ENCODE results near the gene GNG7. TPM values are rescaled to one million over a fixed set of nuclear protein-coding genes. Genes with fewer than 3 reads are reported as not detected.

GNG7 gene
- total RNA-seq, 1 experiment from 2014 or later, result 9.6 TPM

GRCh38 chr19:2641332-2641698, 61.2 kb downstream of the GNG7 start (continued):
- TF ChIP-seq AR (CRISPR knock-in tag; IDR thresholded peaks at IDR 0.05), result no peak
- no peak for TF ChIP-seq ATF2 (CRISPR knock-in tag; IDR thresholded peaks at IDR 0.05; ENCODE audit: borderline replicate concordance, low read depth)
- no peak for TF ChIP-seq ZNF425 (CRISPR knock-in tag; conservative IDR thresholded peaks at IDR 0.05)
- TF ChIP-seq SMAD3 (CRISPR knock-in tag; IDR thresholded peaks at IDR 0.05; ENCODE audit: borderline replicate concordance), result no peak

GRCh38 chr19:2640563-2641331, 61.7 kb downstream of the GNG7 start:
- H3K27ac Mint-ChIP-seq, result no peak overlapping the region

GRCh38 chr19:2639999-2640398, 62.5 kb downstream of the GNG7 start:
- H3K27ac Mint-ChIP-seq, result no peak overlapping the region
- no peaks in the 10 kb centered on the region; the same call in 1 of the 2 replicates for H3K27me3 Mint-ChIP-seq (ENCODE audit: low read depth)
- no peaks in the 10 kb centered on the region for H3K9me3 Mint-ChIP-seq
- H3K4me3 Mint-ChIP-seq, result no peak overlapping the region
- CTCF ChIA-PET, result interaction anchor here (0.9 to 1.1 kb wide), 3 partner anchors 8 to 177 kb away, joined by 3 read pairs; no protein-coding TSS in a partner anchor
- peaks cover 17% of the 10 kb centered on the region for H3K4me1 Mint-ChIP-seq
- H3K36me3 Mint-ChIP-seq, result no peaks in the 10 kb centered on the region
- DNase-seq (ENCODE audit: low spot score) (no peak), ATAC-seq (no peak)
- POLR2A ChIA-PET, result interaction anchor here (1.0 kb wide), 1 partner anchor 164 kb away, joined by 4 read pairs; the partner anchor contains the start of gene GADD45B
- TF ChIP-seq MAX (CRISPR knock-in tag; IDR thresholded peaks at IDR 0.05) (no peak), ZNF396 (CRISPR knock-in tag; IDR thresholded peaks at IDR 0.05; ENCODE audit: borderline replicate concordance) (no peak), KAT7 (CRISPR knock-in tag; IDR thresholded peaks at IDR 0.05; ENCODE audit: borderline replicate concordance) (no peak), ZNF317 (CRISPR knock-in tag; IDR thresholded peaks at IDR 0.05; ENCODE audit: borderline replicate concordance, low read depth) (no peak), ZNF532 (CRISPR knock-in tag; IDR thresholded peaks at IDR 0.05; ENCODE audit: borderline replicate concordance) (no peak), NFE2L1 (CRISPR knock-in tag; IDR thresholded peaks at IDR 0.05) (no peak), ZNF416 (CRISPR knock-in tag; IDR thresholded peaks at IDR 0.05) (no peak), CREB1 (CRISPR knock-in tag; IDR thresholded peaks at IDR 0.05) (no peak), MXD4 (CRISPR knock-in tag; IDR thresholded peaks at IDR 0.05; ENCODE audit: borderline replicate concordance) (no peak), ESRRA (CRISPR knock-in tag; IDR thresholded peaks at IDR 0.05; ENCODE audit: borderline replicate concordance) (no peak), NFYB (CRISPR knock-in tag; conservative IDR thresholded peaks at IDR 0.05; ENCODE audit: low read depth) (no peak), FOXP1 (CRISPR knock-in tag; IDR thresholded peaks at IDR 0.05; ENCODE audit: borderline replicate concordance) (no peak), ATF2 (CRISPR knock-in tag; IDR thresholded peaks at IDR 0.05; ENCODE audit: borderline replicate concordance, low read depth) (no peak)

More at GRCh38 chr19:2640563-2641331, 61.7 kb downstream of the GNG7 start:
- DNase-seq (ENCODE audit: low spot score) (no peak), ATAC-seq (no peak)
- Mint-ChIP-seq H3K27me3 (ENCODE audit: low read depth) (no peaks in the 10 kb centered on the region; the same call in 1 of the 2 replicates), H3K9me3 (no peaks in the 10 kb centered on the region), H3K4me3 (no peak overlapping the region), H3K36me3 (no peaks in the 10 kb centered on the region), H3K4me1 (peaks cover 17% of the 10 kb centered on the region)
- ChIA-PET POLR2A (no interaction called here), CTCF (no interaction called here)
- TF ChIP-seq ELF4 (CRISPR knock-in tag; IDR thresholded peaks at IDR 0.05; ENCODE audit: low read depth) (no peak), ZNF121 (CRISPR knock-in tag; IDR thresholded peaks at IDR 0.05) (peak; percentile 78; the same call in 1 of the 2 replicates)

All from WTC11 (cell line).